AG09319 (cell line): ENCODE measurements around the gene CTR9.

ENCODE experiments used
- DNase-seq: peaks from one replicate; pipeline ENCODE4 v3.0.0-alpha.2; 2010; ENCODE audit warnings: low read depth; ENCODE audit errors: extremely low read depth
- CTCF ChIP-seq: IDR thresholded peaks from 2 replicates; pipeline ENCODE4 v1.5.1; 2011; ENCODE audit warnings: low read depth, mild to moderate bottlenecking, inconsistent platforms, low read length, moderate library complexity

The CTR9 gene

GRCh38 chr11:10752486-10752885, 1.4 kb downstream of the CTR9 start:
- no peak for TF ChIP-seq CTCF
- no peak for DNase-seq

- no peak; the same call in 1 of the 2 replicates for TF ChIP-seq CTCF
- DNase-seq: no peak
Measured at GRCh38 chr11:10758957-10759356, 7.9 kb downstream of the CTR9 start.

GRCh38 chr11:10761085-10761698, 10.1 kb downstream of the CTR9 start:
- DNase-seq: no peak
- TF ChIP-seq CTCF: no peak

- no peak for DNase-seq
- no peak for TF ChIP-seq CTCF
Measured at GRCh38 chr11:10762185-10762584, 11.1 kb downstream of the CTR9 start.

GRCh38 chr11:10762913-10763421, 11.9 kb downstream of the CTR9 start:
- DNase-seq: no peak
- TF ChIP-seq CTCF: no peak

- DNase-seq: no peak
- no peak for TF ChIP-seq CTCF
Measured at GRCh38 chr11:10763766-10764165, 12.7 kb downstream of the CTR9 start.

GRCh38 chr11:10764412-10764811, 13.4 kb downstream of the CTR9 start:
- TF ChIP-seq CTCF: no peak
- DNase-seq: no peak
